Peyer's patch (tissue), 4 donors: ENCODE data around the gene SPON1. TPM values are rescaled to one million over a fixed set of nuclear protein-coding genes. Genes with fewer than 3 reads are reported as not detected.

Experiments
- DNase-seq, 3 donors: peaks; one replicate each; pipeline ENCODE4 v3.0.0-alpha.2; 2017 to 2019
- H3K27ac ChIP-seq, 4 donors: fragments of 200-600 bp; sonication (generic); one replicate each; pipeline ENCODE4 v1.5.1; 2016 to 2019
- H3K27me3 ChIP-seq, 2 donors: fragments of 200-600 bp; sonication (generic); one replicate each; pipeline ENCODE4 v1.5.1; 2019
- H3K36me3 ChIP-seq, 3 donors: fragments of 200-600 bp; sonication (generic); one replicate each; pipeline ENCODE4 v1.5.1; 2016 to 2019
- H3K4me1 ChIP-seq, 4 donors: fragments of 200-600 bp; sonication (generic); one replicate each; pipeline ENCODE4 v1.5.1; 2016 to 2019
- H3K4me3 ChIP-seq, 4 donors: fragments of 200-600 bp; sonication (generic); 1 replicate in 3 of 4; 2 replicates in 1 of 4; pipeline ENCODE4 v1.5.1; 2016 to 2019; ENCODE audit warnings: mild to moderate bottlenecking in 1 of 4
- H3K9me3 ChIP-seq, 4 donors: fragments of 200-600 bp; sonication (generic); one replicate each; pipeline ENCODE4 v1.5.1; 2016 to 2019; ENCODE audit warnings: mild to moderate bottlenecking in 1 of 4
- POLR2A ChIP-seq, 2 donors: fragments of 450-650 bp; IDR thresholded peaks; one replicate each; pipeline ENCODE4 v1.5.1; 2017; ENCODE audit warnings: antibody characterized with exemption in 2 of 2, mild to moderate bottlenecking in 2 of 2, moderate library complexity in 2 of 2
- total RNA-seq, 4 donors: library from RNA; depleted of rRNA; stranded (reverse); fragments of >200 nt; gene quantifications; one replicate each; pipeline ENCODE4 v1.1.0, GENCODE V29; 2016
- TF ChIP-seq, protein P1 (sequence below), 6 experiments: fragments of 450-650 bp in 4 of 6; fragments of 200-600 bp in 2 of 6; sonication (generic) in 1 of 6; IDR thresholded peaks; one replicate each; pipeline ENCODE4 v1.5.1; 2017 to 2019; ENCODE audit warnings: antibody characterized with exemption in 6 of 6, mild to moderate bottlenecking in 3 of 6, moderate library complexity in 1 of 6

Gene SPON1
- total RNA-seq, 4 donors from 2014 or later = 26.4 to 53.8 (median 48.3) TPM

DNA sequence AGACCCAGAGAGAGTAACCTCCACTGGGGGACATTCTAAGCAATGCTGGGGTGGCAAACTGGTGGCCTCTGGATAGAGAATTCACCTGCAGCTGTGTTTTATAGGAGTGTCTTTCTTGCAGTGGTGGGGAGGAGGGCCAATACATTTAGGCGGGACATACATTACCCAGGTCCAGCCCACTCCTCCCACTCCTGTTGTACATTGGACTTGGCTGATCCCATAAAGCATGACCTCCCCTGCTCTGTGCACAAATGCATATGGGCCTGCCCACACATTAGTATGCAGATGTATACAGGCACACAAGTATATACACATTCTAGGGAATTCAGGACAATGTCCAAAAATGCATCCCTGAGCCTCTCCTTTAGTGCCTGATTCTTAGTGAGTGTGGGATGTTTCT lies 297.4 kb downstream of the SPON1 start:
- no peaks in the 10 kb centered on the region for H3K9me3 ChIP-seq
- peaks cover 0 to 26% (median 2%) of the 10 kb centered on the region in 4 donors for H3K4me1 ChIP-seq
- no peak for DNase-seq
- TF ChIP-seq, protein P1, sequence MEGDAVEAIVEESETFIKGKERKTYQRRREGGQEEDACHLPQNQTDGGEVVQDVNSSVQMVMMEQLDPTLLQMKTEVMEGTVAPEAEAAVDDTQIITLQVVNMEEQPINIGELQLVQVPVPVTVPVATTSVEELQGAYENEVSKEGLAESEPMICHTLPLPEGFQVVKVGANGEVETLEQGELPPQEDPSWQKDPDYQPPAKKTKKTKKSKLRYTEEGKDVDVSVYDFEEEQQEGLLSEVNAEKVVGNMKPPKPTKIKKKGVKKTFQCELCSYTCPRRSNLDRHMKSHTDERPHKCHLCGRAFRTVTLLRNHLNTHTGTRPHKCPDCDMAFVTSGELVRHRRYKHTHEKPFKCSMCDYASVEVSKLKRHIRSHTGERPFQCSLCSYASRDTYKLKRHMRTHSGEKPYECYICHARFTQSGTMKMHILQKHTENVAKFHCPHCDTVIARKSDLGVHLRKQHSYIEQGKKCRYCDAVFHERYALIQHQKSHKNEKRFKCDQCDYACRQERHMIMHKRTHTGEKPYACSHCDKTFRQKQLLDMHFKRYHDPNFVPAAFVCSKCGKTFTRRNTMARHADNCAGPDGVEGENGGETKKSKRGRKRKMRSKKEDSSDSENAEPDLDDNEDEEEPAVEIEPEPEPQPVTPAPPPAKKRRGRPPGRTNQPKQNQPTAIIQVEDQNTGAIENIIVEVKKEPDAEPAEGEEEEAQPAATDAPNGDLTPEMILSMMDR (IDR thresholded peaks at IDR 0.05) = no peak
- no peak for TF ChIP-seq POLR2A (IDR thresholded peaks at IDR 0.05)
- no peak overlapping the region for H3K27ac ChIP-seq
- H3K27me3 ChIP-seq = no peaks in the 10 kb centered on the region
- H3K36me3 ChIP-seq = peaks cover 0 to 16% (median 0%) of the 10 kb centered on the region in 3 donors
- no peak overlapping the region for H3K4me3 ChIP-seq

DNA sequence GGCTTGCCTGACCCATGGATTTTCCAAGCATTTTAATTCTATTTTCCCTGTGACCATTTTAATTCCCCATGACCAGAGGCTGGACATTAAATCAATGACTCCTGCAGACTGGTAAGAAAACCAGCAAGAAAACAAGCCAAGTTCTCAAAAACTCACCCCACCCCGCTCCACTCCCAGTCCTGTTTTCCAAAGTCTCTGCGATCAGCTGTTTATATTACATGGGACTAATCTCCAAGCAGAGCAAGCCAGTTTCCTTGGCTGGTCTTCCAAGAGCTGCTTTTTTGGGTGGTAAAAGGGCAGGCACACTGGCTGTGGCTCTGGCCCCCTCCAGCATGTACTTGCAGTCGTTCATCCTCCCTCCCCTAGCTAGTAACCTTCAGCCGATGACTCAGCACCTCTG lies 298.5 kb downstream of the SPON1 start:
- Histone ChIP-seq H3K4me1 (peaks cover 0 to 26% (median 2%) of the 10 kb centered on the region in 4 donors), H3K9me3 (no peaks in the 10 kb centered on the region), H3K36me3 (peaks cover 0 to 21% (median 0%) of the 10 kb centered on the region in 3 donors), H3K4me3 (no peak overlapping the region), H3K27ac (peak overlapping the region in 1 of 4 donors; percentile 12), H3K27me3 (no peaks in the 10 kb centered on the region)
- DNase-seq = no peak
- TF ChIP-seq POLR2A (IDR thresholded peaks at IDR 0.05) = no peak
- TF ChIP-seq, protein P1 (IDR thresholded peaks at IDR 0.05) = no peak

DNA sequence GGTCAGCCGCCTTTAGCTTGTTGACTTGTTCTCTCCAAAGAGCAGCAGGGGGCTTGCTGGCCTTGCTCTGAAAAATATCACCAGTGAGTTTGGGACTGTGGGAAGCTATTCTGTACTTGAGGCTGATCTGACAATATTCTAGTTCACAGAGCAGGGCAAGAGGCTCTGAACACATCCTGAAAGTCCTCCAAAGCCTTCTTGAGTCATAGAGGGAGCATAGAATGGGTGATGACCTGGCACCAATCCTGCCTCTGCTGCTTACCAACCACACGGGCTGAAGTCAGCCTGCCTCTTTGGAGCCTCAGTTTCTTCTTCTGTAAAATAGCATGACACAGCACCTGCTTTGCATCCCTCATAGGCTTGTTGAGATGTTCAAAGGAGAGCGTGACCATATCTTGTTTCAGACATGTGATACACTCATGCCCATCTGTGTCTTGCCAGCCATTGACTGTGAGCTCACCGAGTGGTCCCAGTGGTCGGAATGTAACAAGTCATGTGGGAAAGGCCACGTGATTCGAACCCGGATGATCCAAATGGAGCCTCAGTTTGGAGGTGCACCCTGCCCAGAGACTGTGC lies 299.8 kb downstream of the SPON1 start:
- no peak for TF ChIP-seq POLR2A (IDR thresholded peaks at IDR 0.05)
- TF ChIP-seq, protein P1 (IDR thresholded peaks at IDR 0.05) = no peak
- peaks cover 0 to 22% (median 2%) of the 10 kb centered on the region in 4 donors for H3K4me1 ChIP-seq
- peaks cover 0 to 20% (median 0%) of the 10 kb centered on the region in 3 donors for H3K36me3 ChIP-seq
- no peak for DNase-seq
- H3K27me3 ChIP-seq = no peaks in the 10 kb centered on the region
- H3K9me3 ChIP-seq = no peaks in the 10 kb centered on the region
- H3K27ac ChIP-seq = peak overlapping the region in 1 of 4 donors; percentile 38
- no peak overlapping the region for H3K4me3 ChIP-seq

DNA sequence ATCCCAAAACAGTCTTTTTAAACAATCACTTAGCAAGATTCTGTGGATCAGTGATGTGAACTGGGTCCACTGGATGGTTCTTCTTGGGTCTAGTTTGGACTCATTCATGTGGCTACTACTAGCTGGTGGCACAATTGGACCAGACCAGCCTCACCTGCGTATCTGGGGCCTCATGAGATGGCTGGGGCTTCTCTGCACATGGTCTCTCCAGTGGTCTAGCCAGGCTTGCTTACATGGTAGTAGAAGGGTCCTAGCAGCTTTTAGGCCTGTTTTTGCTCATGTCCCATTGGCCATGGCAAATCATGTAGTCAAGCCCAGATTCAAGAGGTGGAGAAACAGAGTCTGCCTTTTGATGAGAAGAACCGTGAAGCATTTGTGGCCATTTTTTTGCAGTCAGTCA lies 302.4 kb downstream of the SPON1 start:
- H3K27ac ChIP-seq = no peak overlapping the region
- DNase-seq = no peak
- H3K9me3 ChIP-seq = no peaks in the 10 kb centered on the region
- no peak for TF ChIP-seq POLR2A (IDR thresholded peaks at IDR 0.05)
- TF ChIP-seq, protein P1 (IDR thresholded peaks at IDR 0.05) = no peak
- H3K27me3 ChIP-seq = no peaks in the 10 kb centered on the region
- H3K36me3 ChIP-seq = peaks cover 0 to 20% (median 0%) of the 10 kb centered on the region in 3 donors
- no peak overlapping the region for H3K4me3 ChIP-seq
- peaks cover 0 to 5% (median 0%) of the 10 kb centered on the region in 4 donors for H3K4me1 ChIP-seq

DNA sequence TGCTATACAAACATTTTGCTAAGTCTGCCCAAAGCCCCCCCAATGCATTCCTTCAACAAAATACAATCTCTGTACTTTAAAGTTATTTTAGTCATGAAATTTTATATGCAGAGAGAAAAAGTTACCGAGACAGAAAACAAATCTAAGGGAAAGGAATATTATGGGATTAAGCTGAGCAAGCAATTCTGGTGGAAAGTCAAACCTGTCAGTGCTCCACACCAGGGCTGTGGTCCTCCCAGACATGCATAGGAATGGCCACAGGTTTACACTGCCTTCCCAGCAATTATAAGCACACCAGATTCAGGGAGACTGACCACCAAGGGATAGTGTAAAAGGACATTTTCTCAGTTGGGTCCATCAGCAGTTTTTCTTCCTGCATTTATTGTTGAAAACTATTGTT lies 304.1 kb downstream of the SPON1 start:
- Histone ChIP-seq H3K9me3 (no peaks in the 10 kb centered on the region), H3K36me3 (peaks cover 0 to 14% (median 0%) of the 10 kb centered on the region in 3 donors), H3K27ac (no peak overlapping the region), H3K4me1 (peaks cover 0 to 5% (median 0%) of the 10 kb centered on the region in 4 donors), H3K4me3 (no peak overlapping the region), H3K27me3 (no peaks in the 10 kb centered on the region)
- no peak for DNase-seq
- TF ChIP-seq POLR2A (IDR thresholded peaks at IDR 0.05) = no peak
- TF ChIP-seq, protein P1 (IDR thresholded peaks at IDR 0.05) = no peak
